K562 (cell line): ENCODE results near the gene OR6B2. TPM values are rescaled to one million over a fixed set of nuclear protein-coding genes. Genes with fewer than 3 reads are reported as not detected.

Experiments
- CBFA2T2 ChIP-seq: fragments of 450-650 bp; conservative IDR thresholded peaks from 2 replicates; pipeline ENCODE4 v1.6.1; 2017; ENCODE audit warnings: mild to moderate bottlenecking
- COPS2 ChIP-seq: fragments of 450-650 bp; conservative IDR thresholded peaks from 2 replicates; pipeline ENCODE4 v1.6.1; 2016; ENCODE audit warnings: mild to moderate bottlenecking, moderate library complexity
- MCM5 ChIP-seq: fragments of 450-650 bp; IDR thresholded peaks from 2 replicates; pipeline ENCODE4 v1.6.1; 2016; ENCODE audit warnings: low read depth
- NONO ChIP-seq, 2 experiments: fragments of 200-400 bp in 1 of 2; fragments of 450-650 bp in 1 of 2; formaldehyde crosslinking in 1 of 2; IDR thresholded peaks; 2 replicates each; pipeline ENCODE4 v1.6.1; 2017; ENCODE audit warnings: low read depth in 2 of 2, mild to moderate bottlenecking in 2 of 2, moderate library complexity in 2 of 2, low read length in 1 of 2
- PURB ChIP-seq: sonication (generic); formaldehyde crosslinking; IDR thresholded peaks from 2 replicates; pipeline ENCODE4 v1.9.0; 2021; ENCODE audit warnings: low read depth, mild to moderate bottlenecking, missing genetic modification reagents
- SMARCA4 ChIP-seq: fragments of 450-650 bp; IDR thresholded peaks from 2 replicates; pipeline ENCODE4 v1.6.1; 2016
- SMC3 ChIP-seq: conservative IDR thresholded peaks from 2 replicates; pipeline ENCODE4 v1.6.1; 2011; ENCODE audit warnings: low read depth, low read length, improper control_type of control experiment; ENCODE audit not compliant: insufficient read depth
- TAF15 ChIP-seq: fragments of 200-400 bp; formaldehyde crosslinking; IDR thresholded peaks from 2 replicates; pipeline ENCODE4 v1.6.1; 2017; ENCODE audit warnings: mild to moderate bottlenecking, low read depth, low read length, moderate library complexity
- XRCC4 ChIP-seq: IDR thresholded peaks from one replicate; pipeline ENCODE4 v1.6.1; 2011; ENCODE audit not compliant: insufficient read depth, insufficient read length; ENCODE audit errors: extremely low read depth
- ZNF217 ChIP-seq: sonication (generic); formaldehyde crosslinking; IDR thresholded peaks from 2 replicates; pipeline ENCODE4 v1.8.0; 2022; ENCODE audit warnings: mild to moderate bottlenecking, missing genetic modification reagents
- ZNF586 ChIP-seq: fragments of 450-650 bp; formaldehyde crosslinking; conservative IDR thresholded peaks from 2 replicates; pipeline ENCODE4 v1.4.0; 2020; ENCODE audit warnings: mild to moderate bottlenecking, moderate library complexity
- ZNF830 ChIP-seq: fragments of 250-450 bp; sonication (Bioruptor Pico); IDR thresholded peaks from 2 replicates; pipeline ENCODE4 v1.5.0; 2021; ENCODE audit warnings: mild to moderate bottlenecking
- ZSCAN29 ChIP-seq: fragments of 450-650 bp; IDR thresholded peaks from 2 replicates; pipeline ENCODE4 v1.6.1; 2017
- polyA plus RNA-seq, 8 experiments: library from polyadenylated mRNA; depleted of rRNA in 4 of 8; stranded (reverse) in 5 of 8; unstranded in 3 of 8; fragments of >200 nt; fragmentation: Nextera tagmentation in 2 of 8; fragmentation: Illumina TruSeq in 1 of 8; extraction: Ambion mirVana in 2 of 8; extraction: Trizol in 1 of 8; gene quantifications; 2 replicates each; pipeline versions ENCODE4 v1.2.1 to v1.2.3, GENCODE V29; 2011 to 2014; ENCODE audit warnings: inconsistent platforms in 1 of 8, missing spikeins in 1 of 8
- total RNA-seq, 7 experiments: library from RNA; depleted of rRNA in 6 of 7; stranded (reverse); fragments of >200 nt in 6 of 7; fragmentation: Illumina TruSeq in 2 of 7; extraction: Trizol in 2 of 7; gene quantifications; 2 replicates each; pipeline versions ENCODE4 v1.2.1 to v1.2.3, GENCODE V29; 2011 to 2021; ENCODE audit warnings: low replicate concordance in 1 of 7
- TF ChIP-seq, protein P1 (sequence below): sonication (generic); IDR thresholded peaks from 2 replicates; pipeline ENCODE4 v1.6.1; 2016
- TF ChIP-seq, protein P2 (sequence below): sonication (generic); formaldehyde crosslinking; IDR thresholded peaks from 2 replicates; pipeline ENCODE4 v1.8.0; 2022; ENCODE audit warnings: missing genetic modification reagents, mild to moderate bottlenecking, borderline replicate concordance
- TF ChIP-seq, protein P3 (sequence below), 3 experiments: IDR thresholded peaks in 2 of 3; conservative IDR thresholded peaks in 1 of 3; 2 replicates each; pipeline ENCODE4 v1.5.1; 2011 to 2012; ENCODE audit warnings: low read length in 3 of 3, mild to moderate bottlenecking in 3 of 3, control low read depth in 2 of 3, improper control_type of control experiment in 1 of 3, inconsistent platforms in 1 of 3, low read depth in 1 of 3, mixed read lengths in 1 of 3, moderate library complexity in 1 of 3; ENCODE audit not compliant: insufficient read depth in 2 of 3

OR6B2 gene
- total and polyA plus RNA-seq, 9 of the 15 experiments (the other 6 are each of a cell fraction or from before 2014, with no cell fraction given) = not detected

DNA sequence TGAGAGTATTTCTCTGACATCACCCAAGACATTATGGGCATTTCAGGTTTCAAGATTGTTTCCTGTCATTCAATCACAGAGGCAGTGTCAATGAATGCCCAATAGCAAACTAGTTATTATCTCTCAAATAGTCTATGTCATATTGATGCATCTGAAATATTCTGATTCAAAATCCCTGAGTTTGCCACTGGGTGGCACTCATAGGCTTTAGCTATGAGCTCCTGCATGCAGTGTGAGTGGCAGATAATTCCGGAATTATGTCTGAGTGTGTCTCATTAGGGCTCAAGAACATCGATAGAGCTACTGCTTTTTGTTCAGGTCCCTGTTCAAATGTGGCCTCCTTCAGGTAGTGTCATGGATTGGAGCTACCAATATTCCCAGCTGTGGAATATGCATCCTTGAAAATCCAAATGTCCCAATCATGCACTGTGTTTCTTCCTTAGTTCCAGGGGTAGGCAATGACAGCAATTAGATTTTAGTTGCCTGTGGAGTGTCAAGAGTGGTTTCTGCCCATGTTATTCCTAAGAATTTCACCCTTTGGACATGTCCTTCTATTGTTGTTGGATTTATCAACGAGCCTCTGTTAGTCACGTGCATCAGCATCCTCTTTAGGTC lies 30.9 kb upstream of the OR6B2 start (continued):
- TF ChIP-seq XRCC4 (no peak), NONO (IDR thresholded peaks at IDR 0.05; ENCODE audit: low read depth in 2 of 2, low read length in 1 of 2) (no peak), SMARCA4 (no peak), ZNF586 (CRISPR knock-in tag) (no peak), PURB (CRISPR knock-in tag) (no peak), ZNF830 (CRISPR knock-in tag) (no peak), SMC3 (peak; percentile 36; the same call in 1 of the 2 replicates), TAF15 (no peak), ZSCAN29 (no peak), CBFA2T2 (no peak), COPS2 (no peak), MCM5 (no peak), ZNF217 (CRISPR knock-in tag) (no peak)
- TF ChIP-seq, protein P1, sequence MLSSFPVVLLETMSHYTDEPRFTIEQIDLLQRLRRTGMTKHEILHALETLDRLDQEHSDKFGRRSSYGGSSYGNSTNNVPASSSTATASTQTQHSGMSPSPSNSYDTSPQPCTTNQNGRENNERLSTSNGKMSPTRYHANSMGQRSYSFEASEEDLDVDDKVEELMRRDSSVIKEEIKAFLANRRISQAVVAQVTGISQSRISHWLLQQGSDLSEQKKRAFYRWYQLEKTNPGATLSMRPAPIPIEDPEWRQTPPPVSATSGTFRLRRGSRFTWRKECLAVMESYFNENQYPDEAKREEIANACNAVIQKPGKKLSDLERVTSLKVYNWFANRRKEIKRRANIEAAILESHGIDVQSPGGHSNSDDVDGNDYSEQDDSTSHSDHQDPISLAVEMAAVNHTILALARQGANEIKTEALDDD = no peak
- TF ChIP-seq, protein P2, sequence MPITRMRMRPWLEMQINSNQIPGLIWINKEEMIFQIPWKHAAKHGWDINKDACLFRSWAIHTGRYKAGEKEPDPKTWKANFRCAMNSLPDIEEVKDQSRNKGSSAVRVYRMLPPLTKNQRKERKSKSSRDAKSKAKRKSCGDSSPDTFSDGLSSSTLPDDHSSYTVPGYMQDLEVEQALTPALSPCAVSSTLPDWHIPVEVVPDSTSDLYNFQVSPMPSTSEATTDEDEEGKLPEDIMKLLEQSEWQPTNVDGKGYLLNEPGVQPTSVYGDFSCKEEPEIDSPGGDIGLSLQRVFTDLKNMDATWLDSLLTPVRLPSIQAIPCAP (CRISPR knock-in tag) = no peak
- TF ChIP-seq, protein P3, sequence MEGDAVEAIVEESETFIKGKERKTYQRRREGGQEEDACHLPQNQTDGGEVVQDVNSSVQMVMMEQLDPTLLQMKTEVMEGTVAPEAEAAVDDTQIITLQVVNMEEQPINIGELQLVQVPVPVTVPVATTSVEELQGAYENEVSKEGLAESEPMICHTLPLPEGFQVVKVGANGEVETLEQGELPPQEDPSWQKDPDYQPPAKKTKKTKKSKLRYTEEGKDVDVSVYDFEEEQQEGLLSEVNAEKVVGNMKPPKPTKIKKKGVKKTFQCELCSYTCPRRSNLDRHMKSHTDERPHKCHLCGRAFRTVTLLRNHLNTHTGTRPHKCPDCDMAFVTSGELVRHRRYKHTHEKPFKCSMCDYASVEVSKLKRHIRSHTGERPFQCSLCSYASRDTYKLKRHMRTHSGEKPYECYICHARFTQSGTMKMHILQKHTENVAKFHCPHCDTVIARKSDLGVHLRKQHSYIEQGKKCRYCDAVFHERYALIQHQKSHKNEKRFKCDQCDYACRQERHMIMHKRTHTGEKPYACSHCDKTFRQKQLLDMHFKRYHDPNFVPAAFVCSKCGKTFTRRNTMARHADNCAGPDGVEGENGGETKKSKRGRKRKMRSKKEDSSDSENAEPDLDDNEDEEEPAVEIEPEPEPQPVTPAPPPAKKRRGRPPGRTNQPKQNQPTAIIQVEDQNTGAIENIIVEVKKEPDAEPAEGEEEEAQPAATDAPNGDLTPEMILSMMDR (IDR thresholded peaks at IDR 0.05 in 2 of 3, conservative IDR thresholded peaks at IDR 0.05 in 1 of 3; ENCODE audit: insufficient read depth in 2 of 3, low read depth in 1 of 3, low read length in 3 of 3) = peak; percentile 43 to 65 (median 51)
